Retinal pigment epithelial cell (primary cell): ENCODE data around the gene SH3PXD2B.
"Not testable (repeated sequence)": the region's sequence is repeated elsewhere in the genome, so short reads cannot be mapped to it uniquely, and the experiment has no call there.

ENCODE experiments used
- DNase-seq: peaks from one replicate; pipeline ENCODE4 v3.0.0-alpha.2; 2010; ENCODE audit warnings: low read depth
- H3K4me3 ChIP-seq: 2 replicates; pipeline ENCODE4 v1.5.1; 2011; ENCODE audit warnings: mild to moderate bottlenecking, low read length, control low read depth, moderate library complexity
- TF ChIP-seq, protein P1 (sequence below): conservative IDR thresholded peaks from 2 replicates; pipeline ENCODE4 v1.5.1; 2011; ENCODE audit warnings: low read depth, low read length, control low read depth, inconsistent platforms

The SH3PXD2B gene

GRCh38 chr5:172399336-172399735 lies 55.0 kb downstream of the SH3PXD2B start:
- no peak overlapping the region for H3K4me3 ChIP-seq
- TF ChIP-seq, protein P1, sequence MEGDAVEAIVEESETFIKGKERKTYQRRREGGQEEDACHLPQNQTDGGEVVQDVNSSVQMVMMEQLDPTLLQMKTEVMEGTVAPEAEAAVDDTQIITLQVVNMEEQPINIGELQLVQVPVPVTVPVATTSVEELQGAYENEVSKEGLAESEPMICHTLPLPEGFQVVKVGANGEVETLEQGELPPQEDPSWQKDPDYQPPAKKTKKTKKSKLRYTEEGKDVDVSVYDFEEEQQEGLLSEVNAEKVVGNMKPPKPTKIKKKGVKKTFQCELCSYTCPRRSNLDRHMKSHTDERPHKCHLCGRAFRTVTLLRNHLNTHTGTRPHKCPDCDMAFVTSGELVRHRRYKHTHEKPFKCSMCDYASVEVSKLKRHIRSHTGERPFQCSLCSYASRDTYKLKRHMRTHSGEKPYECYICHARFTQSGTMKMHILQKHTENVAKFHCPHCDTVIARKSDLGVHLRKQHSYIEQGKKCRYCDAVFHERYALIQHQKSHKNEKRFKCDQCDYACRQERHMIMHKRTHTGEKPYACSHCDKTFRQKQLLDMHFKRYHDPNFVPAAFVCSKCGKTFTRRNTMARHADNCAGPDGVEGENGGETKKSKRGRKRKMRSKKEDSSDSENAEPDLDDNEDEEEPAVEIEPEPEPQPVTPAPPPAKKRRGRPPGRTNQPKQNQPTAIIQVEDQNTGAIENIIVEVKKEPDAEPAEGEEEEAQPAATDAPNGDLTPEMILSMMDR: no peak
- no peak for DNase-seq

DNA sequence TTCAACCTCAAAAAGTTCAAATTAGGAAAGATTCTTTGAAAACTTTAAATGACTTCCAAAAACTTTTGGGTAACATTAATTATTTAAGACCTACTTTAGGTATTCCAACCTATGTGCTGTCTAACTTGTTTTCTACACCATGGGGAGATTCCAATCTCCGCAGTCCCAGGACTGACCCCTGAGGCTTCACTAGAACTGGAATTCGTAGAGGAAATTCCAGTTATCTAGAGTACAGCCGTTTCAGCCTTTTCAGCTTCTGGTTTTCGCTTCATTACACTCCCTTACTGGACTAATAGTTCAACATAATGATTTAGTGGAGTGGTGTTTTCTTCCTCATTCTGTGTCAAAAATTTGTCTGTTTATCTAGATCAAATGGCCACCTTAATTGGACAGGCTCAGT lies 55.7 kb downstream of the SH3PXD2B start:
- H3K4me3 ChIP-seq, DNase-seq: not testable (repeated sequence)

- not testable (repeated sequence) for H3K4me3 ChIP-seq, DNase-seq
Measured at GRCh38 chr5:172396994-172397393, 57.3 kb downstream of the SH3PXD2B start.

DNA sequence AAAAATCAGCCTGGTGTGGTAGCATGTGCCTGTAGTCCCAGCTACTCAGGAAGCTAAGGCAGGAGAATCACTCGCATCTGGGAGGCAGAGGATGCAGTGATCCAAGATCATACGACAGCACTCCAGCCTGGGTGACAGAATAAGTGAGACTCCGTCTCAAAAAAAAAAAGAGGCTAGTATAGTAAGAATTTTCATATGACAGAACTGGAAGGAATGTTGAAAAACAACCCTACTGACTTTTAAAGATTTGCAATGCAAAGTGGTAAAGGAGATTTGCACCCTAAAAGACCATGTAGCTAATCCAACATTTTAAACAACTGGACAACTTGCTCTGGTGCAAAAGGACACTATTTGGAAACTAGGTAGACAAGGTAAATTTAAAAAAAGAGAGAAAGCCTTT lies 58.1 kb downstream of the SH3PXD2B start:
- DNase-seq: no peak
- H3K4me3 ChIP-seq: no peak overlapping the region
- TF ChIP-seq, protein P1: no peak

- no peak overlapping the region for H3K4me3 ChIP-seq
- no peak for DNase-seq
Measured at GRCh38 chr5:172395483-172395882, 58.8 kb downstream of the SH3PXD2B start.

GRCh38 chr5:172389578-172390112 lies 64.7 kb downstream of the SH3PXD2B start:
- DNase-seq: no peak
- TF ChIP-seq, protein P1: peak; percentile 17
- no peak overlapping the region for H3K4me3 ChIP-seq

More at GRCh38 chr5:172395483-172395882, 58.8 kb downstream of the SH3PXD2B start:
- TF ChIP-seq, protein P1: no peak

GRCh38 chr5:172388246-172388733 lies 66.0 kb downstream of the SH3PXD2B start:
- TF ChIP-seq, protein P1: no peak
- DNase-seq: no peak
- H3K4me3 ChIP-seq: no peak overlapping the region

- TF ChIP-seq, protein P1: no peak
- H3K4me3 ChIP-seq: no peak overlapping the region
- DNase-seq: no peak
Measured at GRCh38 chr5:172385707-172386106, 68.6 kb downstream of the SH3PXD2B start.
